ENCODE measurements around the gene KRTAP19-8.

Gene KRTAP19-8, protein sequence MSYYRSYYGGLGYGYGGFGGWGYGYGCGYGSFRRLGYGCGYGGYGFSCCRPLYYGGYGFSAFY
- total RNA-seq: 0 to 0.06 reads per million in 2 experiments

- DNase-seq (ENCODE audit: low read depth): no peak
These were observed at the start of gene KRTAP19-8 for GRCh38 chr21:31038376-31038775. TSS of gene KRTAP19-8 (minus strand) at chr21:31038476. CDS start at chr21:31038443, 33 bp downstream.

- no peak for DNase-seq (ENCODE audit: low read depth)
These were observed 49.6 kb upstream of the KRTAP19-8 start for GRCh38 chr21:31087639-31088473.

GRCh38 chr21:31084689-31085088 is 46.4 kb upstream of the KRTAP19-8 start:
- DNase-seq (ENCODE audit: low read depth): no peak

- DNase-seq (ENCODE audit: low read depth): no peak
These were observed 40.5 kb upstream of the KRTAP19-8 start for GRCh38 chr21:31078796-31079195.

DNA sequence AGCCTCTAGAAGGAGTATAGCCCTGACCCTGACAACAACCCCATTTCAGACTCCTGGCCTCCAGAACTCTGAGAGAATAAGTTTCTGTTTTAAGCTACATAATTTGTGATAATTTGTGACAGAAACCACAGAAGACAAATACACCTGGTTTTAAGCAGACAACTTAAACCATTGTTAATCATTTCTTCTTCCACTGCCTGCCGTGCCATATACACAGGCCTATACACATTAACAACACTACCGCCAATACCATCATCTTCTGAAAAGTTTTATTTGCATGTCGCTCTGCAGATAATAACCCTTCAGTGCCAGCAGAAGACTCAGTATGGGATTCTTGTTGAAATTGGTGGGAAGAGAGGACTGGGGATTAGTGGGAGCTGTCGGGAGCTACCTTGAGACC is 39.9 kb upstream of the KRTAP19-8 start:
- no peak for DNase-seq (ENCODE audit: low read depth)

GRCh38 chr21:31075848-31076247 is 37.6 kb upstream of the KRTAP19-8 start:
- DNase-seq (ENCODE audit: low read depth): no peak

GRCh38 chr21:31072533-31072932 is 34.3 kb upstream of the KRTAP19-8 start:
- no peak for DNase-seq (ENCODE audit: low read depth)

GRCh38 chr21:31064803-31065202 is 26.5 kb upstream of the KRTAP19-8 start:
- no peak for DNase-seq (ENCODE audit: low read depth)

- no peak for DNase-seq (ENCODE audit: low read depth)
These were observed 14.3 kb upstream of the KRTAP19-8 start for GRCh38 chr21:31052489-31053142.

DNA sequence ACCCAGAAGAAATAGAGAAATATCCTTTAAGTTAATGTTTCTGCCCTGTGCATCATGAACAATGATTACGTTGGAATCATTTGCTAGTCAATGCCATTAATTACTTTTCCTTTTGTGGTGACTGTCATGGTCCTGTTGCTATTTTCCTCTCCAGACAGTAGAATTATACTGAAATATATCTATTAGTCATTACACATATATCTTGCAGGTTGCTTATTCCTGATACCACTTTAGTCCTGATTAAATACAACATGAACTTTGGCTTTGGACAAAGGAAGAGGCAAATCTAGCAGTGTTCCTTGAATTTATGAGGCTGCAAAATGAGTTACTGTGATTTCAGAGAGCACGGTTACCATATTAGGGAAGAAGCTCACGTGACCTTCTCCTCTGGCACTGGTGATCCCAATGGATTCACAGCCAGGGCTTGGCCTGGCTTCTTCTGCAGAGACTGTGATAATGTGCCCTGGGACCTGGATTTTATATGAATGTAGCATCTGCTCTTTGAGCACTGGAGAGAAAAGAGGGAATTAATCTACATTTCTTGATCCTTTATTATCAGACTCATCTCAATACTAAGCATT is 12.4 kb upstream of the KRTAP19-8 start:
- DNase-seq (ENCODE audit: low read depth): no peak

DNA sequence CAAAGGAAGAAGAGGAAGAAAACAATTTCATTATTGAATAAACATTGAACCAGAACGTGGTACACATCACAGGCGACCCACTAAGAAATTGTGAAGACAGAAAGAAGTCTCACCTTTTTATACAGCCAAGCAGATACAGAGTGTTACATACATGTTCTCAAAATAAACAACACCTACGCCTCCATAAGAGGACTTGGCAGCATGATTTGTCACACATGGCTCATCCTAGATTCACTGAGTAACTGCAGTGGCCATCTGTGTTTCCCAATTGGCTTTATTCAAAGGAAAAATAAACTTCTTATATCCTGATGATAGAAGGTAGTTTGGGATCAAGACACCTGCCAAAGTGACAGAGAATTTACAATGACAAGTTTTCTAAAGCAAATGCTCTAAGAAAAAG is 7.6 kb upstream of the KRTAP19-8 start:
- DNase-seq (ENCODE audit: low read depth): no peak

DNA sequence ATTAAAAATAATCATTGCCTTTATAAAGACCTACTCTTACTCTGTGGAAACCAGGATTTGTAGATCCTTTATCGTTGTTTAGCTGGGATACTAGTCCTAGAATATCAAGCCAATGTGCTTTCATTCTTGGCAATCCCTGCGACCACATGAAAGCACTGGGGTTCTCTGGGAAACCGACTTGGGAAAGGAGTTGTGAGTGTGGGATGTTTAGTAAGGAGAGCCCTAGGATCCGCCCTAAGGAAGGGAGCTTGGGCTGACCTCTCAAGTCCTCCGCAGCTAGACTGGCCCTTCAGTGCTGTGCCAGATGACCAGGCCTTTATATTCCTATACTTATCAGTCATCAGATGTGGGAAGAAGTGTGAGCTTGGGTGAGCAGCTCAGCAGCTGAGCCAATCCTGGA is 5.2 kb upstream of the KRTAP19-8 start:
- DNase-seq (ENCODE audit: low read depth): no peak

DNA sequence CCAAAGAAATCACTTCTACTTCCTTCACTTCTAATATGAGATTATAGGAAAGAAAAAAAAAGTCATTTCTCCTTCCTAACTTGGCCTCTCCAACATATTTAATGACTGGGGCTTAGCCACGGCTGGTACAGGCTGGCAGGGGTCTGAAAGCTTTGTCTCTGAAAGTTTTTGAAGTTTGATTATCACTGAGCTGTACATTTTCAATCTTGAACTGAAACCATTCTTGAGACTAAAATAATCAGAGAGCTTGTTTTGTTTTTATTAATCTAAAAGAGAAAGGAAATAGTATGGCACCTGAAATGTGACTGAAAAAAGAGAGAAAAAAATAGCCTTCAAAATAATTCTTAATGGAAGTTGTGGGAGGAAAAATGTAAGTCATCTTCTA is 3.8 kb upstream of the KRTAP19-8 start:
- no peak for DNase-seq (ENCODE audit: low read depth)

- DNase-seq (ENCODE audit: low read depth): no peak
These were observed 3.2 kb upstream of the KRTAP19-8 start for GRCh38 chr21:31041295-31042079.

DNA sequence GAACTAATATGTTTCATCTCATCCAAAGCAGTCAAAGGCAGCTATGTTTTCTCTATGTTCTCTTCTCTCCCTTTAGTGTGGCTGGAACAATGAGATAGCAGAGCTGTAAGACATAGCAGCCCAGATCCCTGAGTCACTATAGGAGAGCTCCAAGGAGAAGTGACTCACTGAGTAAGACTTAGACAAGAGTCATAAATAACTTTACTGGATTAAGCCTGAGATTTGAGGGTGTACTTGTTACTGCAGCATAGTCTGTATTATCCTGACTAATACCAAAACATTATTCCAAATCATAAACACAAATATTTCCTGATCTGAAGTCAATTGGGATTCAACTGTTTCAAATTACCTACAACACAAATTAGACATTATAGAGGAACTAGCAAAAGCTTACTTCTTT is 3.9 kb downstream of the KRTAP19-8 start:
- no peak for DNase-seq (ENCODE audit: low read depth)

DNA sequence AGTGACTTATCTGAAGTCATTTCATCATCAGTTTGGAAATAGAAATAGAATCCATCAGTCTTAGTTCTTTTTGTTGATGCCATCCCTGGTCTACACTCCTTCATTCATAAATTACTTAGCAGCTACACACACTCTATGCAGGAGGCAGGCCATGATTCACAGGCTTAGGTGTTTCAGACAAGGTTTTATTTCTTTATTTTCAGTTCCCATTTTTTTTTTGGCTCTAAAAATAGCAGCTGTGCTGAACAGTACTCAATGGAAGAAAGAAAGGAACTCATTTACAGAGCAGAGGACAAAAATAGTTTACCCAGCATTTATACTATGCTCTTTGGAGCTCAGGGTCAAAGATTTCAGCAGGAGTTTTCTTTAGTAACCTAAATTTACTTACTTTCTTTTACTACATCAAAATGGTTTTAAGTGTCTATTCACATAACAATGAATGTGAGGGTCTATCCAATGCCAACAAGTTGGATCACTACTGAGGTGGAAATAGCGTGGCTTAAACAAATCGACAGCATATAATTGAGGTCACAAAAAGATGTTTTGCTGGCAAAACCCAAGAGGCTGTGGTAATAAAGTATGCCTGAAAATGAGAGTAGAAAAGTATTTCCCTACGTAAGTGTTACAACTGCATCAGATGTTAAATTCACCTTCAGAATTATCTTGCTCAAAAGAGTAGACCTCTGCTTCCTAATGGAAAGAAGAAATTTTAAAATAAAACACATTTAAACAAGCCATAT is 7.7 kb downstream of the KRTAP19-8 start:
- no peak for DNase-seq (ENCODE audit: low read depth)

GRCh38 chr21:31023680-31024079 is 14.6 kb downstream of the KRTAP19-8 start:
- no peak for DNase-seq (ENCODE audit: low read depth)

DNA sequence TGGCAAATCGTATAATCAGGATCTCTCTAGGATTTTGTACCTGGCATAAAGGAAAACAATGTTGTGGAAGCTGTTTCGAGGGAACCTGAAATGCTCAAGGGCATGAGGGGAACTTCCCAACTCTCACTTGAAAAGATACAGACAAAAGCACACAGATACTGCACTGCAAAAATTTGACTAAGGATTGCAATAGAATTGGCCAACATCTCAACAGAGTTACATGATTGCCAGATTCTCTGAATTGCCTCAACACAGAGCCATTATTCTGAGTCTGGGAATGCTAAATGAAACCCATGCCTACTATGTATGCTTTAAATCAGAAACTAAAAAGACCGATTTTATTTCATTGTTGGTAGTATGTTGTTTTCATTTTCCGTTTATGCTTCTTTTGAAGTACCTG is 16.0 kb downstream of the KRTAP19-8 start:
- no peak for DNase-seq (ENCODE audit: low read depth)

GRCh38 chr21:31018232-31018631 is 20.0 kb downstream of the KRTAP19-8 start:
- DNase-seq (ENCODE audit: low read depth): no peak

DNA sequence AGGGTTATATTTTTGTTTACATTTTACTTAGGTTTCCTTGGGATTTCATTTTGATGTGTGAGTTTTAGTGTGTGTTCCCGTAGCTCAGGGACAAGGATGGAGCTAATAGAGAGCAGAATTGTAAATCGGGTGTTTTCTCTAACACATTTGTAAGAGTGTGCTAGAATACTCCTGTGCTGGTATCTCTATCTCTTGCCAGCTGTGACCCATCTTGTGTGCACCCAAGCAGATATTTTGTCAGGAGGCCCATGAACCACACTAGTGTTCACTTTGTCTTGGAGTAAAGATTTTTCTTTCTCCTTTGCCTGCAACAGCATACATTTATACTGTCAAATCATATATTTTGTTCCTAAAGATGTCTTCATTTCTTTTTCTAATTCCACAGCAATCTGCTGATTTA is 23.4 kb downstream of the KRTAP19-8 start:
- no peak for DNase-seq (ENCODE audit: low read depth)
